ENCODE data around the gene ABHD3.
"Not testable (repeated sequence)": the region's sequence is repeated elsewhere in the genome, so short reads cannot be mapped to it uniquely, and the experiment has no call there.

ABHD3 gene

GRCh38 chr18:21703241-21703820 is 1.2 kb downstream of the ABHD3 start:
- FAIRE-seq = no peak

DNA sequence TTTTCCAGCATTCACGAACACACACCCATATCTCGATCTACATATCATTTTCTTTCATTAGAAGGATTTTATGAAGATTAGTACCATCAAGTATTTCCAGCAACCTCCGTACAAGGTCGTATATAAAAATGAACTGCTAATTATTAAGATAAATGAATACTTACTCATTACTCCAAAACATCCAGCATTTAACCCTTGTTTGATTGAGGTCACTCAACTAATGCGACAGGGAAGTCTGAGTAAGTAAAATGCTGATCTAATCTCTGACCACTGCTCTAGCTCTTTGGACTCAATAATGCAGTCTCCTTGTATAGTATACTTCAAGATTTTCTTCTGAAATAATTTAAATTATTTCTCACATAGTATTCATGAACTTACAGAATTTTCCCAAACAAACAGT is 2.0 kb downstream of the ABHD3 start:
- no peak for FAIRE-seq

DNA sequence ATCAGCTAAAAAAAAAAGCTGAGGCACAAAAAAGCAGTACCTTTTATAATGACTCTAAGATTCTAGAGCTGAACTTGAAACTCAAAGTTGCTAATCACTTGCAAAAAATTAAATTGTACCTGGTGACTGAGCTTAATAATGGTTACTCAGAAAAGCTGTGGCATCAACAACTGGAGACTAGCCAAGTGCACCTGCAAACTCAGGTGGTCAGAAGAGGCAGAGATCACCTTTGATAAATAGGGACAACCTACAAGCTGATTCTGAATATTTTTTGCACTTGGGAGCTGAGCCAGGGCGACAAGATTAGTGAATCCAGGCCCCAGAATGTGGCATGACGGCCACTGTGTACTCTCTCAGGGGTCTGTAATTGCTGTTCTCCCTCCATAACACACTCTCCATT is 3.0 kb downstream of the ABHD3 start:
- FAIRE-seq = no peak

- FAIRE-seq = no peak
Observed at GRCh38 chr18:21700528-21701075, 4.0 kb downstream of the ABHD3 start.

DNA sequence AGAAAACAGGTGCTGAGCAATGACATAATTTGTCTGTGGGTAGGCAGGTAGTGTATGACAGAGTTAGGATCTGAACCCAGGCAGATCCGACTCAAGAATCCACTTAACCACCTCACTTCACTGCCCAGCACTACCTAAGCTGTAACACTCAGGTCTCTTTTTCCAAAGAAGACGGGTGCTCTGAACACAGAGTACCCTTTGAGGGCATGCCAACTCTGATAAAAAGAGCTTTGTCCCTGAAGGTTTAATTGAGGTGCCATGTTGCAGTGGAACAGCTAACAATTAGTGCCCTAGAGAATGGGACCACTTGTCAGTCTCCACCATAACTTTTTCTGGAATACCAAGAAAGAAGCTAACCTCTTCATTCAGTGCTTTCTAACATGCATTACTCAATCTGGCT is 11.3 kb downstream of the ABHD3 start:
- FAIRE-seq = no peak

DNA sequence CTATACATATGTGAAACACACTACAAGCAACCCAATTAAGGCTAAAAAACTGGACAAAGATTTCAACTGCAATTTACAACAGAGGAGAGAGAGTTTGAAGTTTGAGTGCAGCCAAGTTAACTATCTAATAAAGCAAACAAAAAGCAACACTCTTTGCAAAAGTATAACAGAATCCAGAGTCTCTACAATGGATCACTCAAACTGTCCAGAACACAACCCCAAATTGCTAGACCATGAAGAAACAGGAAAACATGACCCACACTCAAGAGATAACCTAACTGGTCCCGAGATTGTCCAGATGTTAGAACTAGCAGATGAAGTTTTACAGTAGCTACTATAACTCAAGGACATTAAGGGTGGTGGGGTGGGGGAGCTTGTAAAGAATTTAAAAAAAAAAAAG is 14.8 kb downstream of the ABHD3 start:
- FAIRE-seq = no peak

- no peak for FAIRE-seq
Observed at GRCh38 chr18:21686282-21687105, 18.1 kb downstream of the ABHD3 start.

DNA sequence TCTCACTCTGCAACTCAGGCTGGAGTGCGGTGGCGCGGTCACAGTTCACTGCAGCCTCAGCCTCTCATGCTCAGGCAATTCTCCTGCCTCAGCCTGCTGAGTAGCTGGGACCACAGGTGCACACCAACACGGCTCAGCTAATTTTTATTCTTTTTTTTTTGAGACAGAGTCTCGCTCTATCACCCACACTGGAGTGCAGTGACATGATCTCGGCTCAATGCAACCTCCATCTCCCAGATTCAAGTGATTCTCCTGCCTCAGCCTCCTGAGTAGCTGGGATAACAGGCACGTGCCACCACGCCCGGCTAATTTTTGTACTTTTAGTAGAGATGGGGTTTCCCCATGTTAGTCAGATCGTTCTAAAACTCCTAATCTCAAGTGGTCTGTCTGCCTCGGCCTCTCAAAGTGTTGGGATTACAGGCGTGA is 19.0 kb downstream of the ABHD3 start:
- FAIRE-seq = not testable (repeated sequence)

DNA sequence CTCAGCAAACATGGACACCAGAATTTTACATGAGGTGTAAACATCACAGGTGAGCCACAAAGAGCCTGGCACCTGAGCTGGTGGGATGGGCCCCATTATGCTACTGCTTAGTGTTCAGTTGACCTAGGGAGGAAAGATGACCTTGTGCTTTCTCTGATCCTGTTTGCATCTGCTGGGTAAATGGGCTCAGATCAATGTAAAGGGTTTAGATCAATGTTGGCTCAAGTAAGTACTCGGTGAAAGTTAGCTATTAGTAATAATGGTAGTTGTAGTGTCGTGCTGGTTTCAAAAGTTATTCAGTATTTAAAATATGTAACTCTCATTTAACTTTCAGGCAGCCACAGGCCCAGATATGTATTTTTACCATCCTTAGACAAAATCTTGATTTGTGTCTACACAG is 19.8 kb downstream of the ABHD3 start:
- no peak for FAIRE-seq

- peak; percentile 21 for FAIRE-seq
Observed at GRCh38 chr18:21682371-21683051, 22.1 kb downstream of the ABHD3 start.

- FAIRE-seq = no peak
Observed at GRCh38 chr18:21680161-21680560, 24.4 kb downstream of the ABHD3 start.

GRCh38 chr18:21678859-21679258 is 25.7 kb downstream of the ABHD3 start:
- no peak for FAIRE-seq

DNA sequence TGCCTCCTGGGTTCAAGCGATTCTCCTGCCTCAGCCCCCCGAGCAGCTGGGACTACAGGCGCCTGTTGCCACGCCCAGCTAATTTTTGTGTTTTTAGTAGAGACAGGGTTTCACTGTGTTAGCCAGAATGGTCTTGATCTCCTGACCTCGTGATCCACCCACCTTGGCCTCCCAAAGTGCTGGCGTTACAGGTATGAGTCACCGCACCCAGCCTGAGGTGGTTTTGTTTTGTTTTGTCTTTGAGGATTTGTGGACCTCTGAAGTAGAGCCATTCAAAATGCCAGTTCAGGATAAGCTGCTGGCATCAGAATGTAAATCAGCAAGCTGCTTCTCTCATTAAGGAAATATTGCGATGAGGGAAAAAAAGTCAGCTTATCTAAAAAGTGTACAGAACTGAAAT is 29.2 kb downstream of the ABHD3 start:
- not testable (repeated sequence) for FAIRE-seq

DNA sequence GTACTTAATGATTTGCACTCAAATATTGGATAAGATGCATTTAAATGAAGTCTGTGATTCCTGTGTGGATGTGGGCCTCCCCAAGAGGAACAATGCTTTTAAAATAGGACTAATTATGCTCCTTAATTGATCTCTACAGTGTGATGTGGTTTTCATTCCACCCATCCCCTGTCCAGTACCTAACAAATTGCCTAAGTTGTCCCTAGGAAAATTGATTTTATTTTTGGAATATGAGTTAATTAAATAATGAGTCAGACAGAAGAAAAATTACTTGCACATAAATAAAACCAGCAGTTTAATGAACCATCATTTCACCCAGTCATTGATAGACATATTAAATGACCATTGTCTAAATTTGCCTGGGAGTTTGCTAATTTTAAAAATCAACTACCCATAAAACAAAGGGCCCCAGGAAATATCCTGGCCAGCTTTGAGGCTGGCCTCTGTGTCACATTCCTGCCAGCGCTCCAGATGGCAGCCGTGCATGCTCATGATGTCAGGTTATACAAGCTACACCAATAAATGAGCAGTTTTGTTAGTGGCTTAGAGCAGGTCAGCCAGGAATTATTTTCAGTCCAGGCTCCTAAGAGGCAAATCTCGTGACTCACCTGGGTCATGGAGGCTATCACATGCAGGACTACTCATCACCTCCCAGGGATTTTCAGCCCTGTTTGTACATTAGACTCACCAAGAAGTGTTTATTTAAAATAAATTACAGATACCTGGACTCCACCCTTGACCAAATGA is 31.9 kb downstream of the ABHD3 start:
- FAIRE-seq = no peak

GRCh38 chr18:21669736-21670285 is 34.8 kb downstream of the ABHD3 start:
- FAIRE-seq = no peak

DNA sequence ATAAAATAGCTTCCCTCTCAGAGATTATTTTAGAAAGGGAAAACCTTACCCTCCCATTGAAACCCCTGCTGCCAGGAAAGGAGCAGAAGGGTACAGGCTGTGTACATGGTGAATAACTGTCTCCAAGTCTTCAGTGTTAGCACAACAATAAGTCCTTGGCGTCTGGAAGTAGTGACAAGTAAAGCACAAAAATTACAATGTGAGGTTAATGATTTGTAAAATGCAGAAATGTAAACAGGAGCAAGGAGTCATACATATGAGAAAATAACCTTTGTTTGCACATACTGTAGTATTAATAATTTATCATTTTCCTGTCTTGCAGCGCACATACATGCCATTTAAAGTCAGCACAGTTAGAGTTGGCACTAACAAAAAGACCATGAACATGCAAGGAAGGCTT is 40.5 kb downstream of the ABHD3 start:
- FAIRE-seq = no peak

DNA sequence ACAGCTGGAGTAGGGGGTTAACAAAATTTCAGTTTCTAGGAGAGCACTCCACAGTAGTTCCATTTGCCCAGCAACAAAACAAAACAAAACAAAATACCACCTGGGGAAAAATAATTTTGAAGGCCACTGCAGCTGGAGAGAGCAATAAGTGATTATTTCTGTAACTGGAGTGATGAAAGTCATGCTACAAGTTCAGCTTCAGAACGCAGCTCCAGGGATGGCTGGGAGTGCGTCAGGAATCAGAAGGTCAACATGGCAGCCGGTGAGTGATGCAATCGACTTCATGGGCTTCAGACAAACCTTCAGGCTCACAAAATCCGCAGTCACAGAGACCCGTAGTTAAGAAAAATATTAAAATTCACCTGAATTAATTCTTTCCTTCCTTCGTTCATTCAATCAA is 41.0 kb downstream of the ABHD3 start:
- FAIRE-seq = no peak

DNA sequence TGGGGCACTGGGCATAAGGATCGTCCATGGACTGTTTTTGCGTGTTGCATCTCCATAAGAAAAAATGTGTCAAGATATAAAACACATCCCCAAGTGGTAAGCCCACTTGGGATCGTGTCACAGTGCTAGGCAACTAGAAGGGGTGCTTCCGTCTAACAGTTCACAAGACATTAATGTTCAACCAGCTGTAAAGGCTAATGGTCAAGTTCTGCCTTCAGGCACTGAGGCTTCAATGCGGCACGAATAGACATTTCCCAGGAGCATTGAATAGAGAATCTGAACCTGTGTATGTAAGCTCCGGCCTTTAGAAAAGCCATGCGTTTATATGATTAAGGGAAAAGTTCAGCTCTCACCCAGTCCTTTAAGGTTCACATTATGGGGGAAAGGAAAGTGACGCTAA is 42.0 kb downstream of the ABHD3 start:
- no peak for FAIRE-seq

- no peak for FAIRE-seq
Observed at GRCh38 chr18:21660078-21660477, 44.5 kb downstream of the ABHD3 start.

DNA sequence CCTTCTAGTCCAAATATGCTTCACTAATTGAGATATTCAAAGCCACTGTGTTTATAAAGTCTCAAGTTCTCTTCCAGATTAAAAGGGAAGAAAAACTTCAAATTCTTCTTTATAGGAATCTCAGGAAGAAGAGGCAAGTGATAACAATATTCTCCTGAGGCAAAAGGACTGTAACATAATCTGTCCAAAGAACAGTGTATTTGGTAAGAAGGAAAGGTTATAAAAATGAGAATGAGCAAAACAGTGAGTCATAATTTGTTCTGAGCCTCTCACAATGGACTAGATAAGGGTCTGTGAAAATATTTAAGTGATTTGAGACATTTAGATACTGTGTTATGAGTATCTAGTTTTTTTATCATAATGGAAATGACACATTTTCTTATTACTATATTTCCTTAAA is 48.2 kb downstream of the ABHD3 start:
- FAIRE-seq = no peak

DNA sequence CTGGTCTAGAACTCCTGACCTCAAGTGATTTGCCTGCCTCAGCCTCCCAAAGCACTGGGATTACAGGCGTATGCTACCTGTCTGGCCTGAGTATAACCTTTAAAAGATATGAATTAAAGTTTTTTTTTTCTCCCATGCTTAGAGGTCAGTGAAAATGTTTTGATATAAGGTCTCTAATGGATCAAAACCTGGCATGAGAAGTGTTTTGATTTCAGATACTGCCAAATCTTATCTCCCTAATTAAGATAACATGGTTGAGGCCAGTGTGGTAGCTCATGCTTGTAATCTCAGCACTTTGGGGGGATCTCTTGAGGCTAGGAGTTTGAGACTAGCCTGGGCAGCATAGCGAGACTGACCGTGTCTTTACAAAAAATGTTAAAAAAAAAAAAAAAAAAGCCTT is 51.2 kb downstream of the ABHD3 start:
- no peak for FAIRE-seq

DNA sequence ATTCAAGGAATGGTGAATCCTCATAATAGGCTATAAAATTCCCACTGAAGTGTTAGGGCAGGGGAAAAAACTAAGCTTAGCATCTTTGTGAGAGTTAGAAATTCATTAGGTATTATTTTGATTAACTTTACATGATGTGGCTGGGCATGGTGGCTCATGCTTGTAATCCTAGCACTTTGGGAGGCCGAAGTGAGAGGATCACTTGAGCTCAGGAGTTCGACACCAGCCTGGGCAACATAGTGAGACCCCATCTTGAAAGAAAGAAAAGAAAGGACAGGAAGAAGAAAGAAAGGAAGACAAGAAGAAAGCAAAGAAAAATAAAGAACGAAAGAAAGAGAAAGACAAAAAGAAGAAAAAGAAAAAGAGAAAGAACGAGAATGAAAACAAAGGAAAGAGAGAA is 52.5 kb downstream of the ABHD3 start:
- FAIRE-seq = no peak

GRCh38 chr18:21650311-21650710 is 54.3 kb downstream of the ABHD3 start:
- FAIRE-seq = no peak

Measured in endometrium (tissue), 2 donors.